NCI-H128 (cell line): ENCODE measurements around the gene CDH11.

Source experiments
- DNase-seq: peaks from one replicate; lab custom pipeline; 2025; ENCODE audit not compliant: unreplicated experiment; lab: John Stamatoyannopoulos, UW

The CDH11 gene

DNA sequence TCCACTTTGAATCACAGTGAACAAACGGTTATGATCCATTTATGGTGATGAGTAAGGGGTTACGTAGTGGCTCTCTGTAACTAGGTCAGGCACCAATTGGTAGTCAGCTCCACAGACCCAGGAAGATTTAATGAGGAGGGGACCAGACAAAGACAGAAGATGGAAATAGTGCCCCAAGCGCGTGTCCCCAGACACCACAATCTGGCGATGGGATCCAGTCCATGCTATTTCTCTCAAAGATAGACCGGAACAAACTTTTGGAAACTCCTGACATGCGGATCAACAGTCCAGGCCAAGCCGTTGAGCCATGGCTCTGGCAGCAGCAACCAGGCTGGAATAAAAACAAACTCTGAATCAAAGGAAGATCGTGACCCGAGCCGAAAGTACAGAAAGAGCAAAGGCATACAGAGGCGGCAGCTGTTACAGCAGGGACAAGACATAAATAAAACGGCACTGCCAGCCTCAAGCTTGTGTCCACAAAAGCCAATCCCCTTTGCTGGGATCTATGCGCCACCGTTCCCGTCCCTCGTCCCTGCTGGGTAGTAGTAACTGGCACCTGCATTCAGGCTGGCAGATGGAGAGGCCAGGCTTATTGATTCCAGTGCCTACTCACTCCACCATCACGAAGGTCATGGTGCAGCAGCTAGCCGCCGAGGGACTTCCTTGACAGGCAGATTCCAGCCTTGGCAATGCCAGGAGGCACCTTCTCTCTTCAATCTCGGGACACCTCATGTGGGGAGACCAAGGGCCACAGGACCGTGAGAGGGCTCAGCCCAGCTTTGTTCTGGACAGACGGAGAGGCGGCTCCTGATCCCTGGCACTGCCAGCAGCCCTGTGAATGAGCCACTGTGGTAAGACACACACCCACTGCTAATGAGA, 50.2 kb downstream of the CDH11 start:
- no peak for DNase-seq

DNA sequence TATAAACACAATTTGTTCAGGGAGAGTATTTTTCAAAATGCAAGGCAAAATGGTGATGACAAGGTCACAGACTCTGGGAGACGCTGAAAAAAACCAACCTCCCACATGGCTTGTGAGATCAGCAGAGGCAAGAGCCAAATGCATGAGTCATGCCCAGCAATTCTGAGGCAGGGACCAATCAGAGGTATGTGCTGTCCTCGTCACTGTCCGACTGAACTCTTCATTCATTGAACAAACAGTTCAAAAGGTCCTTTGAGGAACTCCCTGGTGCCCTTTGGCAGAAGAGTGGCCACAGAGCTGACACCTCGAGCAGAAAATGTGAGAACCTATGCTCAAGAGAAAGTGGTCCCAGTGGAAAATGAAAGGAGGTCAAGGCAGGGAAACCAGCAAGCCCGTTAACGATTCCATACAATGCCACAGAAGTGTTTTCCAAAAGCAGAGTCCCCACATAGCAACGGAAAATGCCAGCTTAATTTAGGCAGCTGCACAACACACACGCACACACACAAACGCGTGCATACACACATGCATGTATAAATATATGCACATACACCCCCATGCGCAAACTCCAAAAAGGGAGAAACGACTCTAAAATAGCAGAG, 50.9 kb downstream of the CDH11 start:
- no peak for DNase-seq

DNA sequence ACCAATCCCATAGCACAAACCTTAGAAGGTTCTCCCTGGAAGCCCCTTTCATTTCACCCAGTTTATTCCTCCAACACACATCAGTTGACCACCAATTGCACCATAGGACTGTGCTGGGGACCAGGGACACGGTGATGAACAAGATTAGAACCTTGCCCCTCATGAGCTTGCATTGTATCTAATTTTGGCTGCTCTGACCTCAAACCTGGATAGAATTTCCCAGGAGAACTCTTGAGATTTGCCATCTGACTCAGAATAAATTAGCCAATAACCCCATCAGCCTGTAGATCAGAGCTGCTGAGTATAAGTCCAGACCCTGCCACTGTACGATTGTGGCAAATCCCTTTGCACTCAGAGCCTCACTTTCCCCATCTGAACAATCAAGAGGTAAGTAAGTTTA, 52.1 kb downstream of the CDH11 start:
- no peak for DNase-seq

DNA sequence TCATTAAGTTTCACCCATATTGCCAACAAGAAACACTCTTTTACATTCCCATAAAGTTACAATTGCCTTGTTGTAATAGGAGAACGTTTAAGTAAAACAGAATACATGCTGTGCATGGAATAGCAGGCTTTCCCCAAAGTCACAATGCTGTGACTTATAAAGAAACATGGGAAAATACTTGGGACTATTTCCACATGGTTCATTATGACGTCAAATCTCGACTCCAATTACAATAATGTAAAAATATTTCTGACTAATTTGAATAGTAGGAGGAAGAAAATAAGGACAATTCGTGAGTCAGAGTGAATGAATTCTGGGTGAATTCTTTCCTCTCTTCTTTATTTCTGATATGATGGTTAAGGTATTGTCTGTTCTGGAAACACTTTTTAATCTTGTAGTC, 52.8 kb downstream of the CDH11 start:
- no peak for DNase-seq

DNA sequence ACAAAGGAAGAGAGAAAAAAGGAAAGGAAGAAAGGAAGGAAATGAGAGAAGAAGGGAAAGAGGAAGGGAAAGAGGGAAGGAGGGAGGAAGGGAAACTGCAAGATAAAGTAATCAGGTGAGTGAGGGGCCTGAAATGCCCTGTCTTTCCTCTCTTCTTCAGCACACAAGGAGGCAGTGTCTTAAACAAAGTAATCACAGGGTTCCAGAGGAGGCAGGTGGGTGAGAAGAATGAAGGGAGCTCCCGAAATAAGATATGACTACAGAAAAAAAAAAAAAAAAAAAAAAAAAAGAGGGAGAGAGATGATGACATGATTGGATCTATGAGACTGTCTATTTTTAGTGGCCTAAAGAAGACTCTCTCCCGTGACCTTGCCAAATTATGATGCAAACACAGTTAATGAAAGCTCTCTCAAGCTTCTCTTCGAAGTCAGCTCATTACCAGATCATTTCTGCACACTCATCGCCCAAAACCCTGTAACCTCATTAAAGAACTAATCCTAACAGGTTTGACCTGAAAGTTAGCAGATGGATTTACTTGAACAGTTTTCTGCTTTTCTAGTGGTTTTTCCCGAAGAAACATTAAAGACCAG, 53.6 kb downstream of the CDH11 start:
- no peak for DNase-seq

DNA sequence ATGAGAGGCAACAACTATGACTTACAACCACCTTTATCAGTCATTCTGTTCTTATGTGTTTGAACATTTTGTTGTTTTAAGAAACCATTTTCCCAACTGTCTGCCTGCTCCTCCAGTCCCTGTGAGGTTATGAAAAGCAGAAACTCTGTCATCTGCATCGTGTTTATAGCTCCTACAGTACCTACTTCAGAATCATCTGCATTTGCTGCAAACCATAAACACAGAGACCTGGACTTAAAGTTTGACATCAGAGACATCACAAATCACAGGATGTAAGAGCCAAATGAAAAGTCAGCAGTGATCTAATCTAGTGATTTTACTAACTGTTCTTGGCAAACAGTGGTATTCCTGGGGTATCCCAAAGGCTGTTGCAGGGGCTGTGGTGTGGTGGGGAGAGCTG, 55.2 kb downstream of the CDH11 start:
- DNase-seq: no peak

DNA sequence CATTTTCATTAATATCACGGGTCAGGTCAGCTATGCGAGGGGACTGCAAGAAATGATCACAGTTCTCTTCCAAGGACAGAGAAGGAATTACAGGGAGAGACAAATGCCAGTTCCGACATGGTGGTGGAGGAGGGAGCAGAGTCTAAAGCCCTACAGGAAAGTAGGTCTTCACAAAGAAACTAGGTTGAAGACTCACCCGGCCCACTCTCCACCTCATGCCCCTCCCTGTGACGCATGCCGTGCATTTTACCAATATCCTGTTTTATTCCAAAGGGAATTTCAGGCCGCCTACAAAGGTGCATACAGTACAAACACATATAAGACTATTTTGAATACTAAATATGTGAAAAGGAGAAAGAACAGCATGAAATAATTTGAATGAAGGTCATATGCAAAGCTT, 56.8 kb downstream of the CDH11 start:
- DNase-seq: no peak

DNA sequence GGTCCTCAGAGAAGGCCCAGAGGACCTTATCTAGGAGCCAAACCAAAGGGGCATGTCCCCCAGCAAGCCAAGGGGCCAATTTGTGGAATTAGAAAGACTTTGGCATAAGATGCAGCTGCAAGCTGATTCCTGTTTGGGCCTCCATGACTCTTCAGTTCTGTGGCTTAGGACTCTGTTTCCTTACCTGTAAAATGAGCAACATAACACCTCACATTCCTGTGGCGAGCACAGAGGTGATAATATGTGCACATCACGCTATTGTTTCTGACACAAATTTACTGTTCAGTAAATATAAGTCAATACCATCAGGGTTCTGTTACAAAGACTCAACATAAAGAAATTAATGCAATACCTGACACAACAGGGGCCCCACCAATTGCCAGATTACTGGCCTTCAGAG, 57.7 kb downstream of the CDH11 start:
- DNase-seq: no peak

DNA sequence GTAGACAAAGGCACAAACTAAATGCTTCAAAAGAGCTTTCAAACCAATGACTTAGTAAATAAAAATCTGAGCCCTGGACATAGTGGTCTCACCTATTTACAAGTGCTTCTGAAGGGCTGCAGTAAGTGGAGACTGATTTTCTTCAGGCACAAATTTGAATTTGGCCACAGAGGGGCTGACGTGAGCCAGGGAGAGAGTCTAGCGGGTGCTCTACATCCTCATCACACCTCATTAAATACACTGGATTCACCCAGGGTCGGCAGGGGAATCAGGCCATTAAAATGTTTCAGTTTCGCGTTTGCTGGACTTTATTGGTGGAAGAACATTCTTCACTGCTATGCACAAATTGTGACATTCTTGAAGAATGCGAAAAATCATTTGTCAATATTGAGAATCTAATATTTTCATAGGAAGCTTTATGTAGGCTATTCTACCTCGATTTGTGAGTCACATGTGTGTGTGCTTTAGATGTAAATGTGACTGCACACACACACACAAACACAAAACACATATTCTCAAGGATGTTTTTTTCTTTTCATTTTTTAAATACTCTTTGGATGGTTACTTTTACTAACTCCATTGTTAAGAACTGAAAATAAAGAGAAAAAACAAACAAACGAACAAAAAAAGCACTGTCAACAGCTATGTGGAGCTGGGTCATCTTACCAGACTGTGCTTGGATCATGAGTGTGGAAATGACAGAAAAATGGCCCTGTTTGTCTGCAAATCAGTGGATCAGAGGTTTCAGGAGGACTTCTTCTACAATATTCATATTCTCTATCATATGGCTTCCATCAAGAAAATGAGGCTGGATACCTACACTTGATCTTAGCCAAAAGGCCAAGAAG, 58.9 kb downstream of the CDH11 start:
- no peak for DNase-seq

DNA sequence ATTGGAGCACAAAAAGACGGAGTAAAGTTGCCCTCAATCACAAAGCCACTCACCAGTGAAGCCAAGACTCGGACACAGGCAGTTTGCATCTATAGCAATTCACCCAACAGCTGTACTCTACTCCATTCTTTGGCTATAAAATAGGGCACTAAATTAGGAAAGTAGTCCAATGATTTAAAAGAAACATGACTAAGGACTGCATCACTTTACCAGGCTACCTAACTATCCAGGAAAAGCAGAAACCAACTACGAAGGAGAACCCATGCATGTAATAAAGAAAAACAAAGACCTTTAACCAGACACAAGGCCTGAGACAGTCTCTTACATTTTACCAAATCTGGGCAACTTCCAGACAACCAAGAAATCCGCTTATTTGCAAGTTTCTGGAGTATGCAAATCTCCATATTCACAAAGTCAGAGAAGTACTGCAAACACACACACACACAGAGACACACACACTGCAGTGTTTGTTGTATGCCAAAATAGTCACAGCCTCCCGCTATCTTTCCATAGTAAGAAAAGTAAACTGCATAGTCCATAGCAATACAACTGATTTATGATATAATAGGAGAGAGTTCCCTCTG, 59.8 kb downstream of the CDH11 start:
- no peak for DNase-seq

DNA sequence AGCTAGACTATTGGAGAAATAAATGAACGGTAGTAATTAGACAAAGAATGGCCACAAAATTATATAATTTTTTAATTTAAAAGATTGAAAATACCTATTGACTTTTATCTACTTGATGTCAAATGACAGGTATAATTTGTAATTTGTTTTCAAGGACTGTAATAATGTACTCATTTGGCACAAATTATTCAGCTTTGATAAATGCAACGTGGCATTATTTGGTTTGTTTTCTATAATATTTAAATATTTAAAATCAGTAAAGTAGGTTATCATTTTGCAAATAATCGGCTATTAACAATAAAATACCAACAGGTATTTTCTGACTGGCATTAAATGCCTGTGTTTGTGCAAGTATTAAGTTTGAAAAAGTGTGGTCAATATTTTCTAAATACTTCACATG, 60.6 kb downstream of the CDH11 start:
- no peak for DNase-seq

DNA sequence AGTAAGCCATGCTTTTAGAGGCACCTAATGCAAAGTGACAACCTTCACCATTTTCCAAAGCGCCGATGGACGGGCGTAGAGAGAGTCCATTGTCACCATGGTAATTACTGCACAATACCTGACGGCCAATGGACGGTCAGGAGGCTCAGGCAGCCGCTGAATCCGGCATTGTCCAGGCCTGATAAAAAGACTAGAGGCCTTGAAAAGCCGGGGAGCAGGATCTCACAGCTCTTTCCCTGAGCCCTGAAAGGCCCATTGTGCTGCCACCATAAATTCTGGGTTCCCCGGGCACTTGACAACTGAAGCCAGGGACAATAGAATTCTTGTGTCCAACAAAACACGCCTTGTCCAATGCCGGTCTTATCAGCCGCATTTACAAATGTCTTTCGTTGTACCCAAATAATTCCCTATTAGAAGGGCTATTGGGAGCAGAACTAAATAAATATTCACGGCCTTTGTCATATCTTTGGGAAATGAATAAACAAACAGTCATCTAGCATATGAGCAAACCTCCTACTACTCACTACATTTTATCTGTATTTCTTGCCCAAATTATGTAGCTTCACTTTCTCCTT, 62.4 kb downstream of the CDH11 start:
- DNase-seq: no peak

DNA sequence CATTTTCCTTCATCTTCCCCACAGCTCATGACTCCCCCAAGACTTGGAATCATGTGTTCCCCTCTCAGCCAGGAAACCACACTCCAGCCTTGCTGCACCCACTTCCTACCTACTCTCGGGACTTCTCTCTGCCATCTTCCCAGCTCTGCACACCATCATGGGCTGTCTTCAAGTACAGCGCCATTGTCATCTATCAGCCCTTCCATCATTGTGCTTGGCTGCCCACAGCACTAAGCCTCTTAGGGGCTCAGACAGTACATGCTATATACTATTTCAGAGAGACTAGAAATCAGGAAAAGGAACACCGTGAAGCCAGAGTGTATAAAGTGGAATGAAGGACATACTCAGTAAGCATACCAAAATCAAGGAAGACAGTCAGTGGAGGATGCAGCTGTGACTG, 64.7 kb downstream of the CDH11 start:
- no peak for DNase-seq

DNA sequence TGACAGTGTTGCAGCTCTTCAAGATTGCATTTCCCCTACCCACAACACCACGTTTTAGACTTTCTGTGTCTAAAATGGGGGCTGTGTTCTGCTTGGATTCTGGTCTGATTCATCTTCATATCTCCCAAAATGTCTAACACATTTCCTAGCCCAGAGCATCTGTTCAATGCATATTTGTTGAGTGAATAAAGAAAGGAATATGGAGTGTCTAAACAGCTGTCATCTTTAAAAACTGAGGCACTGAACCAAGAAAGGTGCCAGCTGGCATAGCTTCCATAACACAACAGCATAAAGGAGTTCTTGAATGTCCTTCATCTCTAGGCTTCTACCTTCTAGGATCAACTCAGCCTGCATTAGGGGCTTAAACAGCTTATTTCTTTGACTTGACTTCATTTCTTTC, 67.4 kb downstream of the CDH11 start:
- no peak for DNase-seq

DNA sequence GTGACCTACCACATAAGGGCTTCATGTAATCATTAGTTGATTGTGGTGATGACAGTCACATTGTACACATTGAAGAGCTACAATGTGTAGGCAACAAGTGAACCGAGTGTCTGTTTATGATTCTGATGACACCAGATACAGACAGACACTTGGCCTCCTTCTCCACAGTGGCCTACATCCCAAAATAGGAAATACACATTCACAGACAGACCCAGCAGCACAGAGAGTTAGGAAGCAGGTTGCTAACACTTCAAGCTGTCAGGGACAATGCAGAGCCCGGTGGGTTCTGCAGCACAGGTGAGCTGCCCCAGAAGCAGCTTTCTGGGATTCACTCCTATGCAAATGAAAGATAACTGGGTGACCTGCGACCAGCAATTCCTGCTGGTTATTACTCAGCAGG, 72.2 kb downstream of the CDH11 start:
- DNase-seq: no peak

DNA sequence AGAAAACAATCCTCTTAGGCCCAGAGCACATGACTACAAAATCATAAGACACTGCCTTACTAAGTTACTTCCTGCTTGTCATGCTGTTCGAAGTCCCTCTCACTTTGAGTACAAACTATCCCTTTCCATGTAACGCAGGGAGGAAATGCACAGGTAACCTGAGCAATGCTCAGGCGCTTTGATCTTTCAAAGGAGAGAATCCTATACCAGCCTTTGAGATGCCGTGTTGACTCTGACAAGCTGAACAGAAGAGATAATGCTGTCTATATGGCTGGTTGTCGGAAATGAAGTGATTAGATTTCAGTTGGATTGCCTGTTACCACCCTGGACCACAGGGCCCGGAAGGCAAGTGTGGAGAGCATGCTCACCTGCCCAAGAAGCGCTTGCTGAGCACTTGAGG, 75.9 kb downstream of the CDH11 start:
- DNase-seq: no peak

DNA sequence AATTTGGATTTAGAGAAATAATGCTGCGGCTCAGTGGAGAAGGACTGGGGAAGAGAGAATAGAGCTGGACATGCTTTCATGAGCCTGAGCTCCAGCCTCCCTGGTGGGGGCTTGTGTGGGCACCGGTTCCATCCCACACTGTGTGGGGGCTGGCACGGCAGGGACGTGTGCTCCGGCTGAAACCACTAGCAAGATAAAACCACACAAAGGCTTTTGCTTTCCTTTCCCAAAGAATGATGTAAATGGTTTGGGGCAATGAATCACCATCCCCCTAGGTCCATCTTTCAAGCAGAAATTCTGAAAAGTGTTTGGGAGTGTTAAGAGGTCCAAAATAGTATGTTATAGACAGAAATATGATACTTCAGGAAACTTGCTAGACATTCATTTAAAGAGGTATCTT, 77.0 kb downstream of the CDH11 start:
- no peak for DNase-seq

DNA sequence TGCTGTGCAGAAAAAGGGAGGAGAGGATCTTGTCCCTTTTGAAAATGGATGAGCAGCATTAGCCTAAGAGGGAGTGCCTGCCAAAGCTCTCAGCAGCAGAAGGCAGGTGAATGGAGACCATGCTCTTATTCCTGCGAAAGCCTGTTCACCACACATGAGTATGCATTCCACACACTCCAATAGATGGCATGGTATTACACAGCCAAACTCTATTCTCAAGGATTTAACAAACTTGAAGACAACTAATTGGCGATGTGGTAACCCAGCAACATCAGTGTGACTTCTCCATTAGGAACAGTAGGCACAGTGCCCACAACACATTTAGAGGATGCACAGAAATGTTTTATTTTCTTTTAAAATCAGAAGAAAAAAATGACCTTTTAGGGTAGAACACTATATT, 77.8 kb downstream of the CDH11 start:
- DNase-seq: no peak

DNA sequence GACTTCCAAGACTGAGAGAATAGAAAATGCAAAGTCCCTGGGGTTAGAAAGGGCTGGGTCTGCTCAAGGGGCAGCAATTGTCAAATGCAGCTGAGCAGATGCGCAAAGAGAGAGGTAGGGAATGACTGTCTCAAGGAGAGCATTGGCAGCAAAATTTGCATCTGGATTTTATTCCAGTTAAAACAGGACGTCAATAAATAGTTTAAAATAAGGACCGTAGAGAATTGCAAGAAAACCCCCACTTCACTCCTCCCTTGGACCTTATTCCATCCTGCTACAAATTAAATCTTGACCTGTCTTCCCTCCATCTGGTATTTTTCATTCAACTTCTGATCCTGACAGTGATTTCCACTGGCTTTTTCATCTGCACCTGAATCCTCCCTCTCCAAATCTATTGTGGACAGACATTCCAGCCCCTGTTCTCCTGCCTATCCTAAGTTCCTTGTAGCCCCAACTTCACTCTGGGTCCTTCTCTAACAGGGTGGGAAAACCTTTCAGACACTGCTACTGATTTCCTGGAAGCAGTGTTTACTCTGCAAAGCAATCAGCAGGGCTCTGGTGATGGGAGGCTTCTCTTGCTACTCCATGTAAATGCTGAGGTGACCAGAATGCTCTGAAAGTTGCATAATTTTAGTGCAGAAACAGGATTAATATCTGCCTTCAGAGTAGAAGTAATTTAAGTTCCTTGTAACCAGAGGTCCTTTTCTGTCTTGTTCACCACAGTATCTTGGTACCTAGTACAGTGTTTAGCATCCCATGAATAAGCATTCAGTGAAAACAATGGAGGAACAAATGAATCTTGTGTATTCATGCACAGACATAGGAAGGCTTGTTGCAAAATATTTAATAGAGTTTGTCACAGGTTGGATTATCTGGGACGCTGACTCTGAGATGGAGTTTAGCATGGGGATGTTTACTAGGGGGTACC, 79.2 kb downstream of the CDH11 start:
- DNase-seq: no peak

DNA sequence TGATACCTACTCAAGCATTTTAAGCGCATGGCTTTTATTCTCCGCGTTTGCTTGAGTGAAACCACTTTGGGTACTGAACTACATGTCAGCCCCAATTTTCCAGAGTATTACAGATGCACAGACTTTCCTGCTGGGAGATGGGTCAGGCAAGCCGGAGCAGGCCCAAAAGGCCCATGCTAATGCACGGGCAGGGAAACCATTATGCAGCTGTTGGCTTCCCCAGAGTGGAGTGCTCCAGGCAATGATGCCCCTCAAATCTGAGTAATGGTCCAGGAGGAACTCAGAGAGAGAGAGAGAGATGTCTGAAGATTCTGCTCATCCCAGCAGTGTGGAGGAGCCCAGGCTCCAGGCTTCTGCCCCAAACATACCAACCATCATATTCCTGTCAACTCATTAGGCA, 80.2 kb downstream of the CDH11 start:
- no peak for DNase-seq
